Stimulated activated CD8-positive, alpha-beta memory T cell treated with anti-CD3 and anti-CD28 coated beads, Interleukin-12 subunit alpha, Interleukin-12 subunit beta, amount 100 ng/mL, for 24 hours (primary cell): ENCODE results near the gene LRP1B.

Source experiments
- DNase-seq: peaks from one replicate; pipeline ENCODE4 v3.0.0-alpha.2; 2020; ENCODE audit errors: extremely low read depth

The LRP1B gene

GRCh38 chr2:140257692-140258300, 1873.0 kb downstream of the LRP1B start:
- DNase-seq, result no peak

GRCh38 chr2:140256080-140256479, 1874.7 kb downstream of the LRP1B start:
- DNase-seq, result no peak

- DNase-seq, result no peak
Observed at GRCh38 chr2:140249821-140250220, 1881.0 kb downstream of the LRP1B start.

GRCh38 chr2:140248623-140249022, 1882.2 kb downstream of the LRP1B start:
- no peak for DNase-seq

- DNase-seq, result no peak
Observed at GRCh38 chr2:140247451-140248195, 1883.2 kb downstream of the LRP1B start.

- DNase-seq, result no peak
Observed at GRCh38 chr2:140246957-140247356, 1883.9 kb downstream of the LRP1B start.

GRCh38 chr2:140246058-140246457, 1884.8 kb downstream of the LRP1B start:
- DNase-seq, result no peak

GRCh38 chr2:140242889-140243288, 1887.9 kb downstream of the LRP1B start:
- DNase-seq, result no peak

GRCh38 chr2:140234116-140234515, 1896.7 kb downstream of the LRP1B start:
- no peak for DNase-seq

- no peak for DNase-seq
Observed at GRCh38 chr2:140210963-140211362, 1919.9 kb downstream of the LRP1B start.

- no peak for DNase-seq
Observed at GRCh38 chr2:140205093-140205492, 1925.7 kb downstream of the LRP1B start.

GRCh38 chr2:140203347-140203746, 1927.5 kb downstream of the LRP1B start:
- no peak for DNase-seq

- DNase-seq, result no peak
Observed at GRCh38 chr2:140201572-140201971, 1929.2 kb downstream of the LRP1B start.

GRCh38 chr2:140200764-140201163, 1930.1 kb downstream of the LRP1B start:
- no peak for DNase-seq

- DNase-seq, result no peak
Observed at GRCh38 chr2:140200307-140200706, 1930.5 kb downstream of the LRP1B start.

GRCh38 chr2:140199312-140199711, 1931.5 kb downstream of the LRP1B start:
- no peak for DNase-seq

GRCh38 chr2:140187086-140187485, 1943.7 kb downstream of the LRP1B start:
- DNase-seq, result no peak

GRCh38 chr2:140186313-140186712, 1944.5 kb downstream of the LRP1B start:
- DNase-seq, result no peak

- no peak for DNase-seq
Observed at GRCh38 chr2:140185076-140185475, 1945.7 kb downstream of the LRP1B start.

- no peak for DNase-seq
Observed at GRCh38 chr2:140183056-140183765, 1947.6 kb downstream of the LRP1B start.
